Measurements from ENCODE around the gene SPTAN1.
"Not testable (repeated sequence)": the region's sequence is repeated elsewhere in the genome, so short reads cannot be mapped to it uniquely, and the experiment has no call there.

SPTAN1 gene

DNA sequence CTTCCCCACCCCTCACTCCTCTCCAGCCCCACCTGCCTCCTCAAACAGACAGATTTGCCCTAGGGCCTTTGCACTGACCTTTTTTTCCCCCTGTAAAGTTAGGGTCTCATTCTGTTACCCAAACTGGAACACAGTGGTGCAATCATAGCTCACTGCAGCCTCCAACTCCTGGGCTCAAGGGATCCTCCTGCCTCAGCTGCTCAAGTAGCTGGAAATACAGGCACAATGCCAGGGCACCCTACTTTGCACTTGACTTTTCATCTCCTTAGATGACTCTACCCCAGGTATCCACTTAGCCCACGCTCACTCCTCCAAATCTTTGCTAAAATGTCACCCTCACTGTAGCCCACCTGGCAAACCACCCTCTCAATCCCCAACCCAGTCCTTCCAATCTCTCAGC is 102.1 kb downstream of the SPTAN1 start:
- TF ChIP-seq, protein P1, sequence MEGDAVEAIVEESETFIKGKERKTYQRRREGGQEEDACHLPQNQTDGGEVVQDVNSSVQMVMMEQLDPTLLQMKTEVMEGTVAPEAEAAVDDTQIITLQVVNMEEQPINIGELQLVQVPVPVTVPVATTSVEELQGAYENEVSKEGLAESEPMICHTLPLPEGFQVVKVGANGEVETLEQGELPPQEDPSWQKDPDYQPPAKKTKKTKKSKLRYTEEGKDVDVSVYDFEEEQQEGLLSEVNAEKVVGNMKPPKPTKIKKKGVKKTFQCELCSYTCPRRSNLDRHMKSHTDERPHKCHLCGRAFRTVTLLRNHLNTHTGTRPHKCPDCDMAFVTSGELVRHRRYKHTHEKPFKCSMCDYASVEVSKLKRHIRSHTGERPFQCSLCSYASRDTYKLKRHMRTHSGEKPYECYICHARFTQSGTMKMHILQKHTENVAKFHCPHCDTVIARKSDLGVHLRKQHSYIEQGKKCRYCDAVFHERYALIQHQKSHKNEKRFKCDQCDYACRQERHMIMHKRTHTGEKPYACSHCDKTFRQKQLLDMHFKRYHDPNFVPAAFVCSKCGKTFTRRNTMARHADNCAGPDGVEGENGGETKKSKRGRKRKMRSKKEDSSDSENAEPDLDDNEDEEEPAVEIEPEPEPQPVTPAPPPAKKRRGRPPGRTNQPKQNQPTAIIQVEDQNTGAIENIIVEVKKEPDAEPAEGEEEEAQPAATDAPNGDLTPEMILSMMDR (IDR thresholded peaks at IDR 0.05; ENCODE audit: control insufficient read depth, extremely low read depth, insufficient read depth), result no peak

DNA sequence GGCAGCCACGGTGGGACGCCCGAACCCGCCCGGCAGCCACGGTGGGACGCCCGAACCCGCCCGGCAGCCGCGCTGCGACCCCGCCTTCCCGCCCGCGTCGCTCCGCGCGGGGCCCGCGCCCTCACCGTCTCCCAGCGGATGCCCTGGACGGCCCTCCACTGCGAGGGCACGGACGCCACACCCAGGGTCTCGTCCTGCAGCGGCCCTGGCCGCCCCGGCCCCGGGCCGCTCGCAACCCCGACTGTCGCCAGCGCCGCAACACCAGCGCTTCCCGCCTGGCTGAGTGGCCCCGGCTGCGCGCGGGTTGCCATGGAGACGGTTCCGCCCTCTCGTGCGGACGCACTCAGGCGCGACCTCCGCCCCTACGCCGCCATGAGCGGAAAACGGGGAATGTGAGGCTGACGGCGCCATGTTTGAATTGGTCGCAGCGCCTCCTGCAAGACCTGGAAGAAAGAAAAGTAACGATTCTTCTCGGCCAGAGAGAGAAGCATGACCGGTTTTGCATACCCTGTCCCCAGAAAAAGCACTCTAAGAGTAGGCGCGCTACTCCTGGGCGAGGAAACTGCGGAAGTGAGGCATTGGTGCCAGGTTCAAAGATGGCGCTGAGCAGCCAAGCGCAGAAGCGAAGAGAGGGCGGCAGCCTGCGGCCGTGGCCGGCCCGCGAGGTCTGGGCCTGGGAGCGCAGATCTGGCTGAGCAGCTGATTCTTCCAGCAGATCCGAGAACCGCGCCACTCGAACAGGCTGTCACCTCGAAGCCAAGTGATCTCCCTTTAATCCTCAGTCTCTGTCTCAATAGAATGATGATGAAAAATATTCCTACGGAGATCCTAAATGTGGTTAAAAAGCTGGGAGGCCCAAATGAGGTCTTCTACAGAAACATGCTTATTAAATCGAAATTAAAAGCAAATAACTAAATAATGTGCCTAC is 104.3 kb downstream of the SPTAN1 start, which contains the start of gene DYNC2I2:
Gene DYNC2I2, minus strand, starts transcription at position 432 of the 928 bp plus-strand sequence. Its CDS starts 121 bp downstream, at position 311.
- TF ChIP-seq, protein P1 (IDR thresholded peaks at IDR 0.05; ENCODE audit: control insufficient read depth, extremely low read depth, insufficient read depth), result no peak
- H3K4me3 ChIP-seq (ENCODE audit: low read depth, low read length), result peak within 1 kb of the TSS; percentile 53
- peak; percentile 81 for DNase-seq (ENCODE audit: low read depth)

More for the DNA sequence above, 102.1 kb downstream of the SPTAN1 start:
- no peak for DNase-seq (ENCODE audit: low read depth)
- no peak overlapping the region for H3K4me3 ChIP-seq (ENCODE audit: low read depth, low read length)

DNA sequence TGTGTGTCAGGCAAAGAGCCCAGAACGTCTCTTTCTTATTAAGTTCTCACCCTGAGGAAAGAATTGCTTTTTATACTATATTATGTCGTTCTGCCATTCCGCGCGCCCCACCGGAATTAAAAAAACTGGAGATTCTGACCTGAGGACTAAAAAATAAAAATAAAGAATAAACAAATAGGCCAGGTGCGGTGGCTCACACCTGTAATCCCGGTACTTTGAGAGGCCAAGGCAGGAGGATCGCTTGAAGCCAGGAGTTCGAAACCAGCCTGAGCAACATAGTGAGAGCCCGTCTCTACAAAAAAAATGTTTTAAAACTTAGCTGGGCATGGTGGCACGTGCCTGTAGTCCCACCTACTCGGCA is 104.9 kb downstream of the SPTAN1 start:
- TF ChIP-seq, protein P1 (IDR thresholded peaks at IDR 0.05; ENCODE audit: control insufficient read depth, extremely low read depth, insufficient read depth), result no peak
- no peak for DNase-seq (ENCODE audit: low read depth)
- peak overlapping the region; percentile 53 for H3K4me3 ChIP-seq (ENCODE audit: low read depth, low read length)

DNA sequence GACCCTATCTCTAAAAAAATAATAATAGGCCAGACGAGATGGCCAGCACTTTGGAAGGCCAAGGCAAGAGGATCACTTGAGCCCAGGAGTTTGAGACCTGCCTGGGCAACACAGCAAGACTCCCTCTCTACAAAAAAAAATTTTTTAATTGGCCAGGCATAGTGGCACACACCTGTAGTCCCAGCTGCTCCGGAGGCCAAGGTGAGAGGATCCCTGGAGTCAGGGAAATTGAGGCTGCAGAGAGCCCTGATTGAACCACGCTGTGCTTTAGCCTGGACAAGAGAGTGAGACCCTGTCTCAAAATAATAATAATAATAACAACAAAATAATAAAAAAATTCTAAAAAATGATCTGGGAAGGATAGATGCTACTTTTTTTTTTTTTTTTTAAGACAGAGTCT is 105.4 kb downstream of the SPTAN1 start:
- no peak overlapping the region for H3K4me3 ChIP-seq (ENCODE audit: low read depth, low read length)
- TF ChIP-seq, protein P1 (IDR thresholded peaks at IDR 0.05; ENCODE audit: control insufficient read depth, extremely low read depth, insufficient read depth), result no peak
- DNase-seq (ENCODE audit: low read depth), result no peak

DNA sequence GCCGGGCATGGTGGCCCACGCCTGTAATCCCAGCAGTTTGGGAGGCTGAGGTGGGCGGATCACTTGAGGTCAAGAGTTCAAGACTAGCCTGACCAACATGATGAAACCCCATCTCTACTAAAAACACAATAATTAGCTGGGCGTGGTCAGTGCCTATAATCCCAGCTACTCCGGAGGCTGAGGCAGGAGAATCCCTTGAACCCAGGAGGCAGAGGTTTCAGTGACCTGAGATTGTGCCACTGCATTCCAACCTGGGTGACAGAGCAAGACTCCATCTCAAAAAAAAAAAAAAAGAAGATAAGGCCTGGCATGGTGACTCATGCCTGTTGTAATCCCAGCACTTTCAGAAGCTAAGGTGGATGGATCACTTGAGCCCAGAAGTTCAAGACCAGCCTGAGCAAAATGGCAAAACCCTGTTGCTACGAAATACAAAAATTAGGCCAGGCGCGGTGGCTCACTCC is 114.1 kb downstream of the SPTAN1 start:
- H3K4me3 ChIP-seq (ENCODE audit: low read depth, low read length); DNase-seq (ENCODE audit: low read depth): not testable (repeated sequence)

DNA sequence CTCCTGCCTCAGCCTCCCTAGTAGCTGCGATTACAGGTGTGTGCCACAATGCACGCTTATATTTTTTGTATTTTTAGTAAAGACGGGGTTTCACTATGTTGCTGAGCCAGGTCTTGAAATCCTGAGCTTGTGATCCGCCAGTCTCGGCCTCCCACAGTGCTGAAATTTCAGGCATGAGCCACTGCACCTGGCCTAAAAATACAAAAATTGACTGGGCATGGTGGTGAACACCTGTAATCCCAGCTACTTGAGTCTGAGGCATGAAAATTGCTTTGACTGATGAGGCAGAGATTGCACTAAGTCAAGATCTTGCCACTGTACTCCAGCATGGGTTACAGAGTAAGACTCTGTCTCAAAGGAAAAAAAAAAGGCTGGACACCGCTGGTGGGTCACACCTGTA is 117.4 kb downstream of the SPTAN1 start:
- TF ChIP-seq, protein P1 (IDR thresholded peaks at IDR 0.05; ENCODE audit: control insufficient read depth, extremely low read depth, insufficient read depth), result no peak
- DNase-seq (ENCODE audit: low read depth), result no peak
- H3K4me3 ChIP-seq (ENCODE audit: low read depth, low read length), result no peak overlapping the region

DNA sequence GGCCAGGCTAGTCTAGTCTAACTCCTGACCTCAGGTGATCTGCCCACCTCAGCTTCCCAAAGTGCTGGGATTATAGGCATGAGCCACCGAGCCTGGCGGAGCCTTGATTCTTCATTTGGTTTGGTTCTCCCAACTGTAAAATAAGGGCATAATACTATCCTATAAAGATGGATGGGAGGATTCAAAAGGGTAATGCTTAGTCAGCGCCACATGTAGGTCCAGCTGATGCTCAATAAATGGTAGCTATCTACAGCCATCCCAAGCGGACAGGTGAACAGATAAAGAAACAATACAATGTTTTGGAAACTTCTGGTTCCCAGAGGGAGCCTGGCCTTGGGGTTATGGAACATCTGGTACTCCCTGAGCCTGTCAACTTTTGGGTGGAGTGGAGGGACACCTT is 123.0 kb downstream of the SPTAN1 start:
- no peak overlapping the region for H3K4me3 ChIP-seq (ENCODE audit: low read depth, low read length)
- TF ChIP-seq, protein P1 (IDR thresholded peaks at IDR 0.05; ENCODE audit: control insufficient read depth, extremely low read depth, insufficient read depth), result no peak

More for the DNA sequence above, 123.0 kb downstream of the SPTAN1 start:
- DNase-seq (ENCODE audit: low read depth), result no peak

Data from LNCaP clone FGC (cell line).